GM12878 (cell line): ENCODE measurements around the gene RGS2. TPM values are rescaled to one million over a fixed set of nuclear protein-coding genes. Genes with fewer than 3 reads are reported as not detected.

Source experiments
- ATAC-seq: fragments of 200-7000 bp; cut with Tn5 transposase; 3 replicates; pipeline ENCODE4 v1.9.1; 2020; ENCODE audit warnings: mild to moderate bottlenecking, moderate library complexity
- BruUV-seq: library from RNA; stranded (reverse); fragments of 400-500 nt; replicated peaks from 2 replicates; lab custom pipeline; 2021; lab: Mats Ljungman, UMichigan
- CTCF ChIA-PET: fragments of 300-600 bp; sonication (Branson Sonifier 250); formaldehyde crosslinking; extraction: SDS; loops from one replicate; lab custom pipeline; 2021; ENCODE audit warnings: inconsistent platforms; lab: Yijun Ruan, JAX
- POLR2A ChIA-PET: fragments of 350-600 bp; formaldehyde crosslinking; extraction: SDS; loops from one replicate; lab custom pipeline; 2021; ENCODE audit warnings: inconsistent platforms; lab: Charles Lee
- RAD21 ChIA-PET: fragments of 300-600 bp; sonication (Branson Sonifier 250); formaldehyde crosslinking; loops from one replicate; lab custom pipeline; 2023; ENCODE audit warnings: antibody characterized with exemption; ENCODE audit not compliant: unreplicated experiment; lab: Charles Lee
- SMC1A ChIA-PET: fragments of 300-600 bp; sonication (Branson Sonifier 250); formaldehyde crosslinking; loops from one replicate; lab custom pipeline; 2023; ENCODE audit not compliant: unreplicated experiment, uncharacterized antibody; lab: Charles Lee
- DNase-seq: peaks from one replicate; pipeline ENCODE4 v3.0.0-alpha.2; 2011; ENCODE audit warnings: low read depth, low spot score
- FAIRE-seq: peaks from 3 replicates; lab custom pipeline; 2011; peaks lifted over from hg19 to GRCh38; lab: Jason Lieb, UNC
- H2AFZ ChIP-seq: 2 replicates; pipeline ENCODE4 v1.6.0; 2011; ENCODE audit warnings: low read depth, low read length, control low read depth; ENCODE audit not compliant: control insufficient read depth
- H3K27ac ChIP-seq: 2 replicates; pipeline ENCODE4 v1.5.1; 2011; ENCODE audit warnings: control low read depth; ENCODE audit not compliant: control insufficient read depth, insufficient read depth
- H3K27me3 ChIP-seq, 2 experiments: replicated peaks in 1 of 2; 2 replicates each; pipeline versions ENCODE4 v1.6.0 to v1.6.1; 2011; ENCODE audit warnings: low read length in 1 of 2; ENCODE audit not compliant: control insufficient read depth in 2 of 2, insufficient read depth in 2 of 2
- H3K36me3 ChIP-seq, 2 experiments: 2 replicates each; pipeline ENCODE4 v1.5.1; 2011; ENCODE audit warnings: low read length in 1 of 2; ENCODE audit not compliant: control insufficient read depth in 2 of 2, insufficient read depth in 2 of 2
- H3K4me1 ChIP-seq: 2 replicates; pipeline ENCODE4 v1.6.1; 2011; ENCODE audit warnings: mild to moderate bottlenecking, low read length, moderate library complexity, mixed read lengths; ENCODE audit not compliant: control insufficient read depth, insufficient read depth
- H3K4me2 ChIP-seq: 2 replicates; pipeline ENCODE4 v1.6.0; 2011; ENCODE audit warnings: control low read depth; ENCODE audit not compliant: control insufficient read depth, insufficient read depth
- H3K4me3 ChIP-seq: fragments of 200-600 bp; sonication (generic); 2 replicates; pipeline ENCODE4 v1.5.1; 2016
- H3K79me2 ChIP-seq: 2 replicates; pipeline ENCODE4 v1.6.0; 2011; ENCODE audit warnings: low read length; ENCODE audit not compliant: control insufficient read depth, insufficient read depth
- H3K9ac ChIP-seq: 2 replicates; pipeline ENCODE4 v1.8.0; 2011; ENCODE audit warnings: low read length, control low read depth, mixed read lengths; ENCODE audit not compliant: control insufficient read depth, insufficient read depth
- H3K9me3 ChIP-seq: replicated peaks from 3 replicates; pipeline ENCODE4 v1.5.1; 2011; ENCODE audit warnings: mild to moderate bottlenecking, low read length; ENCODE audit not compliant: control insufficient read depth, insufficient read depth
- H4K20me1 ChIP-seq: 2 replicates; pipeline ENCODE4 v1.6.0; 2011; ENCODE audit not compliant: control insufficient read depth, insufficient read depth
- BMI1 ChIP-seq: fragments of 450-650 bp; IDR thresholded peaks from 2 replicates; pipeline ENCODE4 v1.6.1; 2016; ENCODE audit warnings: mild to moderate bottlenecking, moderate library complexity, borderline replicate concordance
- BRCA1 ChIP-seq: IDR thresholded peaks from 2 replicates; pipeline ENCODE4 v1.6.1; 2011; ENCODE audit warnings: low read depth, low read length, improper control_type of control experiment
- FOS ChIP-seq: IDR thresholded peaks from 3 replicates; pipeline ENCODE4 v1.6.1; 2011; ENCODE audit warnings: borderline replicate concordance; ENCODE audit not compliant: insufficient read length; ENCODE audit errors: extremely low read depth
- MXI1 ChIP-seq: fragments of 150-350 bp; IDR thresholded peaks from 2 replicates; pipeline ENCODE4 v1.6.1; 2011; ENCODE audit warnings: low read depth, mild to moderate bottlenecking, inconsistent platforms, low read length, improper control_type of control experiment
- NFIC ChIP-seq: IDR thresholded peaks from 2 replicates; pipeline ENCODE4 v1.6.1; 2012; ENCODE audit warnings: low read depth, mild to moderate bottlenecking, inconsistent platforms, low read length, moderate library complexity
- NKRF ChIP-seq: fragments of 450-650 bp; conservative IDR thresholded peaks from 2 replicates; pipeline ENCODE4 v1.6.1; 2017; ENCODE audit warnings: mild to moderate bottlenecking, moderate library complexity
- NR2F1 ChIP-seq: fragments of 450-650 bp; conservative IDR thresholded peaks from 2 replicates; pipeline ENCODE4 v1.6.1; 2017; ENCODE audit warnings: mild to moderate bottlenecking
- SPI1 ChIP-seq: IDR thresholded peaks from 2 replicates; pipeline ENCODE4 v1.6.1; 2011; ENCODE audit warnings: low read depth, mild to moderate bottlenecking, low read length, moderate library complexity, borderline replicate concordance; ENCODE audit not compliant: insufficient read depth
- ZBED1 ChIP-seq: IDR thresholded peaks from 2 replicates; pipeline ENCODE4 v1.6.1; 2016; ENCODE audit warnings: borderline replicate concordance
- ZNF24 ChIP-seq: fragments of 450-650 bp; IDR thresholded peaks from 2 replicates; pipeline ENCODE4 v1.6.1; 2017; ENCODE audit warnings: antibody characterized with exemption, mild to moderate bottlenecking
- WGBS: methylation state at CpG from one replicate; pipeline ENCODE4 v1.1.6; 2016; ENCODE audit warnings: low lambda C conversion rate; ENCODE audit not compliant: insufficient replicate concordance, insufficient coverage; ENCODE audit errors: missing lambda C conversion rate; 5-methylcytosine and 5-hydroxymethylcytosine counted together
- in situ Hi-C: fragments of 300-500 bp; cut with MboI; formaldehyde crosslinking; loops from 9 replicates; pipeline ENCODE4 v1.14.3; 2018; ENCODE audit warnings: mixed read lengths
- intact Hi-C: fragments of 100-400 bp; cut with micrococcal nuclease; formaldehyde crosslinking; loops from one replicate; pipeline ENCODE4 v1.14.2; 2022; ENCODE audit not compliant: unreplicated experiment
- polyA plus RNA-seq, 11 experiments: library from polyadenylated mRNA; depleted of rRNA in 4 of 11; unstranded in 6 of 11; stranded (reverse) in 5 of 11; fragments of >200 nt; fragmentation: Nextera tagmentation in 4 of 11; fragmentation: Illumina TruSeq in 1 of 11; extraction: Ambion mirVana in 4 of 11; extraction: Trizol in 1 of 11; gene quantifications; 1 replicate in 1 of 11; 2 replicates in 10 of 11; pipeline versions ENCODE4 v1.2.1 to v1.2.3, GENCODE V29; 2011 to 2016; ENCODE audit warnings: inconsistent platforms in 2 of 11, missing spikeins in 2 of 11, low read depth in 1 of 11
- total RNA-seq, 4 experiments: library from RNA; depleted of rRNA in 3 of 4; stranded (reverse); fragments of >200 nt in 3 of 4; fragmentation: Illumina TruSeq in 1 of 4; extraction: Trizol in 1 of 4; gene quantifications; 2 replicates each; pipeline versions ENCODE4 v1.2.1 to v1.2.3, GENCODE V29; 2013 to 2021

RGS2 gene
- total and polyA plus RNA-seq, 10 of the 15 experiments (the other 5 are each of a cell fraction or from before 2014, with no cell fraction given) = 0.27 to 2.3 (median 0.98) TPM

DNA sequence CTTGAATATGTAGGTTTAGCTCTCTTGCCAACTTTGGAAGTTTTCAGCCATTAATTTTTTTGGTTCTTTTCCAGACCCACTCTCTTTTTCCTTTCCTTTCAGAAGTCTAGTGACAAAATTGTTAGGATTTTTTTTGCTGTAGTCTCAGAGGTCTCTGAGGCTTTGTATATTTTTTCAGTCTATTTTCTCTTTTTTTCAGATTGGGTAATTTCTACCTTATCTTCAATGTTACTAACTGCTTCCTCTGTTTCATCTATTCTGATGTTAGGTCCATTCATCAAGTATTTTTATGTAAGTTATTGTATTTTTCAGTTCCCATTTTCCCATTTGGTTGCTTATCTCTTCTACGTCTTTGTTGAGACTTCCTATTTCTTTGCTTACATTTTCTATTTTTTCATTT, 15.7 kb downstream of the RGS2 start:
- intact Hi-C loops = no loop called here
- ChIA-PET CTCF (no interaction called here), RAD21 (no interaction called here), SMC1A (interaction anchor here (1.0 to 1.2 kb wide), 2 partner anchors 18 to 185 kb away, joined by 3 read pairs; no protein-coding TSS in a partner anchor), POLR2A (no interaction called here)
- DNase-seq (no peak), ATAC-seq (no peak), FAIRE-seq (no peak)
- WGBS = 0% methylated on average over 1 of the region's 1 CpG
- in situ Hi-C loops = no loop called here
- no peaks in the 10 kb centered on the region for H3K9me3 ChIP-seq
- no peaks in the 10 kb centered on the region for H3K79me2 ChIP-seq
- peaks cover 0 to 1% of the 10 kb centered on the region in 2 experiments; a peak in 1 of 4 replicates for H3K27me3 ChIP-seq
- no peaks in the 10 kb centered on the region for H4K20me1 ChIP-seq
- no peak for TF ChIP-seq NFIC
- no peak for TF ChIP-seq SPI1
- TF ChIP-seq FOS = no peak
- no peak for TF ChIP-seq ZBED1
- TF ChIP-seq NKRF = no peak
- no peak for TF ChIP-seq BRCA1
- TF ChIP-seq ZNF24 = no peak
- no peak for TF ChIP-seq NR2F1
- no peak for TF ChIP-seq BMI1
- TF ChIP-seq MXI1 = no peak
- no peak overlapping the region for H2AFZ ChIP-seq
- no peaks in the 10 kb centered on the region for H3K4me1 ChIP-seq
- H3K36me3 ChIP-seq = no peaks in the 10 kb centered on the region
- no peak overlapping the region for H3K9ac ChIP-seq
- no peak overlapping the region for H3K4me3 ChIP-seq
- no peak overlapping the region for H3K4me2 ChIP-seq
- H3K27ac ChIP-seq = no peak overlapping the region
- no TSS peak for BruUV-seq
